Measurements from ENCODE around the gene ELF1.

Gene ELF1

GRCh38 chr13:41005704-41006103, 13.4 kb downstream of the ELF1 start:
- no peak for DNase-seq

- DNase-seq: no peak
Measured at GRCh38 chr13:41004875-41005693, 14.0 kb downstream of the ELF1 start.

- no peak for DNase-seq
Measured at GRCh38 chr13:41002606-41003005, 16.5 kb downstream of the ELF1 start.

- DNase-seq: no peak
Measured at GRCh38 chr13:41001695-41002094, 17.4 kb downstream of the ELF1 start.

GRCh38 chr13:40999416-40999815, 19.7 kb downstream of the ELF1 start:
- no peak for DNase-seq

- no peak for DNase-seq
Measured at GRCh38 chr13:40996426-40997092, 22.6 kb downstream of the ELF1 start.

- no peak for DNase-seq
Measured at GRCh38 chr13:40995997-40996396, 23.1 kb downstream of the ELF1 start.

- no peak for DNase-seq
Measured at GRCh38 chr13:40994581-40995230, 24.4 kb downstream of the ELF1 start.

GRCh38 chr13:40993987-40994386, 25.1 kb downstream of the ELF1 start:
- DNase-seq: no peak

- no peak for DNase-seq
Measured at GRCh38 chr13:40992678-40993518, 26.2 kb downstream of the ELF1 start.

GRCh38 chr13:40987606-40988280, 31.4 kb downstream of the ELF1 start:
- DNase-seq: no peak

- no peak for DNase-seq
Measured at GRCh38 chr13:40986101-40986856, 32.8 kb downstream of the ELF1 start.

- no peak for DNase-seq
Measured at GRCh38 chr13:40985381-40986100, 33.6 kb downstream of the ELF1 start.

GRCh38 chr13:40984668-40985366, 34.3 kb downstream of the ELF1 start:
- DNase-seq: no peak

- DNase-seq: no peak
Measured at GRCh38 chr13:40983725-40984667, 35.1 kb downstream of the ELF1 start.

GRCh38 chr13:40983259-40983658, 35.9 kb downstream of the ELF1 start:
- no peak for DNase-seq

- DNase-seq: peak; percentile 79
Measured at GRCh38 chr13:40982772-40983171, 36.3 kb downstream of the ELF1 start.

GRCh38 chr13:40981949-40982348, 37.2 kb downstream of the ELF1 start:
- DNase-seq: no peak

GRCh38 chr13:40981361-40981760, 37.8 kb downstream of the ELF1 start:
- no peak for DNase-seq
